OCI-LY7 (cell line): Measurements from ENCODE around the gene FZD2.

ENCODE experiments used
- EZH2phosphoT487 ChIP-seq: fragments of 200-600 bp; sonication (generic); IDR thresholded peaks from 2 replicates; pipeline ENCODE4 v1.6.1; 2018; ENCODE audit warnings: low read depth, borderline replicate concordance, mild to moderate bottlenecking, mixed run types, antibody characterized with exemption, low read length, moderate library complexity, mixed read lengths
- TF ChIP-seq, protein P1 (sequence below): fragments of 200-600 bp; sonication (generic); conservative IDR thresholded peaks from 2 replicates; pipeline ENCODE4 v1.5.1; 2014; ENCODE audit warnings: mild to moderate bottlenecking, antibody characterized with exemption, low read length, moderate library complexity, mixed read lengths

DNA sequence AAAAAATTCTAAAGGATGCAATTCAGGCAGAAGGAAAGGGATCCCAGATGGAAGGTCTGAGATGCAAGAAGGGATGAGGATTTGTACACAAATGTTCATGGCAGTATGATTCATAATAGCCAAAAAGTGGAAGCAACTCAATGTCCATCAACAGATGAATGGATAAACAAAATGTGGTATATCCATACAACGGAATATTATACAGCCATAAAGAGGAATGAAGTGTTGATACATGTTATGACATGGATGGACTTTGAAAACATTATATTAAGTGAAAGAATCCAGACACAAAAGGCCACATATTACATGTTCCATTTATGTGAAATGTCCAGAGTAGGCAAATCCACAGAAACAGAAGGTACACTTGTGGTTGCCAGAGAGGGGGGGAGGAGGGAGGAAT lies 30.2 kb upstream of the FZD2 start:
- TF ChIP-seq, protein P1, sequence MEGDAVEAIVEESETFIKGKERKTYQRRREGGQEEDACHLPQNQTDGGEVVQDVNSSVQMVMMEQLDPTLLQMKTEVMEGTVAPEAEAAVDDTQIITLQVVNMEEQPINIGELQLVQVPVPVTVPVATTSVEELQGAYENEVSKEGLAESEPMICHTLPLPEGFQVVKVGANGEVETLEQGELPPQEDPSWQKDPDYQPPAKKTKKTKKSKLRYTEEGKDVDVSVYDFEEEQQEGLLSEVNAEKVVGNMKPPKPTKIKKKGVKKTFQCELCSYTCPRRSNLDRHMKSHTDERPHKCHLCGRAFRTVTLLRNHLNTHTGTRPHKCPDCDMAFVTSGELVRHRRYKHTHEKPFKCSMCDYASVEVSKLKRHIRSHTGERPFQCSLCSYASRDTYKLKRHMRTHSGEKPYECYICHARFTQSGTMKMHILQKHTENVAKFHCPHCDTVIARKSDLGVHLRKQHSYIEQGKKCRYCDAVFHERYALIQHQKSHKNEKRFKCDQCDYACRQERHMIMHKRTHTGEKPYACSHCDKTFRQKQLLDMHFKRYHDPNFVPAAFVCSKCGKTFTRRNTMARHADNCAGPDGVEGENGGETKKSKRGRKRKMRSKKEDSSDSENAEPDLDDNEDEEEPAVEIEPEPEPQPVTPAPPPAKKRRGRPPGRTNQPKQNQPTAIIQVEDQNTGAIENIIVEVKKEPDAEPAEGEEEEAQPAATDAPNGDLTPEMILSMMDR, result no peak
- no peak for TF ChIP-seq EZH2phosphoT487
